ENCODE data around the gene SRPK2.

- TF ChIP-seq CTCF (IDR thresholded peaks at IDR 0.05) (no peak), POLR2AphosphoS5 (IDR thresholded peaks at IDR 0.05) (peak in 1 of 3 donors; percentile 36), EP300 (IDR thresholded peaks at IDR 0.05) (no peak)
These were observed 36.6 kb downstream of the SRPK2 start for GRCh38 chr7:105352018-105352612.

Measured in suprapubic skin (tissue), 4 donors.